ENCODE results near the gene CIT.

- no peak for TF ChIP-seq CTCF (IDR thresholded peaks at IDR 0.05)
- no peak for TF ChIP-seq POLR2A (IDR thresholded peaks at IDR 0.05)
Observed at GRCh38 chr12:119840168-119840567, 37.0 kb downstream of the CIT start.

All from Peyer's patch (tissue), 4 donors.